ENCODE results near the gene MIAT.

The MIAT gene

GRCh38 chr22:26632422-26633155 lies 24.8 kb upstream of the MIAT start:
- no peak for DNase-seq (ENCODE audit: low spot score)

GRCh38 chr22:26634189-26634588 lies 23.2 kb upstream of the MIAT start:
- no peak for DNase-seq (ENCODE audit: low spot score)

- no peak for DNase-seq (ENCODE audit: low spot score)
Measured at GRCh38 chr22:26635117-26635516, 22.3 kb upstream of the MIAT start.

GRCh38 chr22:26636296-26636695 lies 21.1 kb upstream of the MIAT start:
- DNase-seq (ENCODE audit: low spot score), result no peak

- no peak for DNase-seq (ENCODE audit: low spot score)
Measured at GRCh38 chr22:26642465-26643417, 14.6 kb upstream of the MIAT start.

- DNase-seq (ENCODE audit: low spot score), result no peak
Measured at GRCh38 chr22:26643418-26644100, 13.8 kb upstream of the MIAT start.

GRCh38 chr22:26646158-26646557 lies 11.2 kb upstream of the MIAT start:
- no peak for DNase-seq (ENCODE audit: low spot score)

- DNase-seq (ENCODE audit: low spot score), result no peak
Measured at GRCh38 chr22:26648011-26648497, 9.3 kb upstream of the MIAT start.

- no peak for DNase-seq (ENCODE audit: low spot score)
Measured at GRCh38 chr22:26648528-26649388, 8.6 kb upstream of the MIAT start.

- DNase-seq (ENCODE audit: low spot score), result no peak
Measured at GRCh38 chr22:26650722-26651421, 6.5 kb upstream of the MIAT start.

- DNase-seq (ENCODE audit: low spot score), result no peak
Measured at GRCh38 chr22:26651815-26652214, 5.6 kb upstream of the MIAT start.

- no peak for DNase-seq (ENCODE audit: low spot score)
Measured at GRCh38 chr22:26658161-26658560, 773 bp downstream of the MIAT start.

- peak; percentile 90 for DNase-seq (ENCODE audit: low spot score)
Measured at GRCh38 chr22:26658671-26659478, 1.5 kb downstream of the MIAT start.

GRCh38 chr22:26660356-26660755 lies 3.0 kb downstream of the MIAT start:
- no peak for DNase-seq (ENCODE audit: low spot score)

- DNase-seq (ENCODE audit: low spot score), result peak; percentile 16
Measured at GRCh38 chr22:26660961-26661578, 3.7 kb downstream of the MIAT start.

- DNase-seq (ENCODE audit: low spot score), result no peak
Measured at GRCh38 chr22:26662160-26662559, 4.8 kb downstream of the MIAT start.

GRCh38 chr22:26663374-26663923 lies 6.1 kb downstream of the MIAT start:
- DNase-seq (ENCODE audit: low spot score), result no peak

- DNase-seq (ENCODE audit: low spot score), result peak; percentile 38
Measured at GRCh38 chr22:26665813-26666231, 8.4 kb downstream of the MIAT start.

- no peak for DNase-seq (ENCODE audit: low spot score)
Measured at GRCh38 chr22:26667140-26667539, 9.8 kb downstream of the MIAT start.

Measured in kidney tubule cell (primary cell).